HCT116 (cell line): ENCODE results near the gene BTBD3. TPM values are rescaled to one million over a fixed set of nuclear protein-coding genes. Genes with fewer than 3 reads are reported as not detected.

Experiments used
- ATAC-seq: fragments of 200-7000 bp; cut with Tn5 transposase; 2 replicates; pipeline ENCODE4 v1.9.1; 2020; ENCODE audit warnings: mild to moderate bottlenecking, moderate library complexity
- BruUV-seq: library from RNA; stranded (reverse); fragments of 400-500 nt; replicated peaks from 2 replicates; lab custom pipeline; 2021; lab: Mats Ljungman, UMichigan
- CTCF ChIA-PET: fragments of 300-600 bp; sonication (Branson Sonifier 250); formaldehyde crosslinking; loops from one replicate; lab custom pipeline; 2021; ENCODE audit warnings: antibody characterized with exemption; lab: Charles Lee
- POLR2A ChIA-PET: fragments of 300-600, 350-600 bp; sonication (Branson Sonifier 250); formaldehyde crosslinking; loops from one replicate; lab custom pipeline; 2021; ENCODE audit warnings: antibody characterized with exemption; lab: Charles Lee
- RAD21 ChIA-PET, 2 experiments: fragments of 300-600 bp; sonication (Branson Sonifier 250); formaldehyde crosslinking; loops; one replicate each; lab custom pipeline; 2023; ENCODE audit warnings: low total read pairs in 2 of 2; ENCODE audit not compliant: uncharacterized antibody in 2 of 2, unreplicated experiment in 2 of 2, low non-redundant PET in 1 of 2; lab: Charles Lee
- DNase-seq: peaks from one replicate; pipeline ENCODE4 v3.0.0-alpha.2; 2010; ENCODE audit warnings: low read depth, low spot score
- H2AFZ ChIP-seq: fragments of 200-600 bp; shearing (Covaris generic), sonication (generic); 2 replicates; pipeline ENCODE4 v1.6.1; 2017; ENCODE audit warnings: low read depth, mixed run types, mixed read lengths, antibody characterized with exemption, low read length; ENCODE audit not compliant: poor library complexity, severe bottlenecking
- H3K27ac ChIP-seq: 2 replicates; pipeline ENCODE4 v1.5.1; 2012; ENCODE audit warnings: low read depth, low read length
- H3K27me3 ChIP-seq: fragments of 200-600 bp; sonication (generic); 2 replicates; pipeline ENCODE4 v1.6.1; 2016; ENCODE audit warnings: mixed run types, low read length, mixed read lengths; ENCODE audit not compliant: insufficient read depth
- H3K36me3 ChIP-seq, 2 experiments: fragments of 200-500 bp in 1 of 2; fragments of 200-600 bp in 1 of 2; sonication (Bioruptor generic) in 1 of 2; sonication (generic) in 1 of 2; 2 replicates each; pipeline versions ENCODE4 v1.5.1 to v1.6.1; 2014 to 2016; ENCODE audit warnings: low read length in 2 of 2, inconsistent platforms in 1 of 2, mixed read lengths in 1 of 2, mixed run types in 1 of 2; ENCODE audit not compliant: insufficient read depth in 2 of 2, control insufficient read depth in 1 of 2
- H3K4me1 ChIP-seq, 2 experiments: fragments of 200-600 bp in 1 of 2; sonication (generic) in 1 of 2; 2 replicates each; pipeline versions ENCODE4 v1.5.1 to v1.6.1; 2012 to 2017; ENCODE audit warnings: low read length in 2 of 2, inconsistent platforms in 1 of 2, mild to moderate bottlenecking in 1 of 2, mixed read lengths in 1 of 2, mixed run types in 1 of 2, moderate library complexity in 1 of 2; ENCODE audit not compliant: insufficient read depth in 2 of 2, control insufficient read depth in 1 of 2
- H3K4me2 ChIP-seq: fragments of 200-600 bp; sonication (generic); 2 replicates; pipeline ENCODE4 v1.6.1; 2017; ENCODE audit warnings: mixed run types, low read length, mixed read lengths
- H3K4me3 ChIP-seq, 2 experiments: fragments of 200-600 bp in 1 of 2; sonication (generic) in 1 of 2; replicated peaks in 1 of 2; 2 replicates each; pipeline ENCODE4 v1.5.1; 2011 to 2016; ENCODE audit warnings: low read length in 2 of 2, control low read depth in 1 of 2, low read depth in 1 of 2, mild to moderate bottlenecking in 1 of 2, mixed read lengths in 1 of 2, mixed run types in 1 of 2
- H3K79me2 ChIP-seq: fragments of 200-600 bp; sonication (generic); 2 replicates; pipeline ENCODE4 v1.6.1; 2017; ENCODE audit warnings: mild to moderate bottlenecking, mixed run types, low read length, moderate library complexity, mixed read lengths; ENCODE audit not compliant: insufficient read depth
- H3K9ac ChIP-seq: fragments of 200-600 bp; sonication (generic); 2 replicates; pipeline ENCODE4 v1.6.1; 2016; ENCODE audit warnings: low read length, mixed read lengths
- H3K9me2 ChIP-seq: fragments of 200-600 bp; sonication (generic), shearing (Covaris generic); 2 replicates; pipeline ENCODE4 v1.6.1; 2017; ENCODE audit warnings: mixed run types, mild to moderate bottlenecking, moderate library complexity; ENCODE audit not compliant: insufficient read depth
- H3K9me3 ChIP-seq, 2 experiments: fragments of 200-500 bp in 1 of 2; fragments of 200-600 bp in 1 of 2; sonication (Bioruptor generic) in 1 of 2; sonication (generic) in 1 of 2; 2 replicates each; pipeline ENCODE4 v1.6.1; 2014 to 2017; ENCODE audit warnings: low read length in 2 of 2, mixed read lengths in 2 of 2, inconsistent platforms in 1 of 2, low read depth in 1 of 2, mild to moderate bottlenecking in 1 of 2, mixed run types in 1 of 2, moderate library complexity in 1 of 2; ENCODE audit not compliant: control insufficient read depth in 1 of 2, insufficient read depth in 1 of 2
- H4K20me1 ChIP-seq: fragments of 200-600 bp; sonication (generic), shearing (Covaris generic); 2 replicates; pipeline ENCODE4 v1.6.1; 2017; ENCODE audit warnings: mixed run types, mild to moderate bottlenecking, moderate library complexity; ENCODE audit not compliant: insufficient read depth
- ATF3 ChIP-seq: IDR thresholded peaks from 2 replicates; pipeline ENCODE4 v1.6.1; 2012
- CEBPB ChIP-seq: IDR thresholded peaks from 2 replicates; pipeline ENCODE4 v1.6.1; 2012; ENCODE audit warnings: low read depth
- CTCF ChIP-seq, 3 experiments: fragments of 200-600 bp in 1 of 3; sonication (generic) in 1 of 3; IDR thresholded peaks in 2 of 3; conservative IDR thresholded peaks in 1 of 3; 2 replicates each; pipeline ENCODE4 v1.5.1; 2012 to 2017; ENCODE audit warnings: low read depth in 2 of 3, low read length in 2 of 3, antibody characterized with exemption in 1 of 3, borderline replicate concordance in 1 of 3, control low read depth in 1 of 3, mild to moderate bottlenecking in 1 of 3, mixed read lengths in 1 of 3, mixed run types in 1 of 3, moderate library complexity in 1 of 3; ENCODE audit not compliant: insufficient read depth in 1 of 3
- ELF1 ChIP-seq: IDR thresholded peaks from 2 replicates; pipeline ENCODE4 v1.6.1; 2012; ENCODE audit warnings: low read depth, borderline replicate concordance
- RAD21 ChIP-seq: IDR thresholded peaks from 2 replicates; pipeline ENCODE4 v1.6.1; 2012; ENCODE audit warnings: low read depth, mild to moderate bottlenecking
- SIN3A ChIP-seq: IDR thresholded peaks from 2 replicates; pipeline ENCODE4 v1.6.1; 2012; ENCODE audit warnings: low read depth
- ZBTB33 ChIP-seq: IDR thresholded peaks from 2 replicates; pipeline ENCODE4 v1.6.1; 2011; ENCODE audit warnings: mild to moderate bottlenecking, low read length, moderate library complexity; ENCODE audit not compliant: insufficient replicate concordance; ENCODE audit errors: extremely low read depth
- ZNF274 ChIP-seq: fragments of 200-500 bp; sonication (Bioruptor generic); IDR thresholded peaks from 2 replicates; pipeline ENCODE4 v1.6.1; 2014; ENCODE audit warnings: mild to moderate bottlenecking, low read depth, low read length, inconsistent platforms
- intact Hi-C: fragments of 100-400 bp; cut with micrococcal nuclease; formaldehyde crosslinking; loops from 2 replicates; pipeline ENCODE4 v1.10.0; 2022
- total RNA-seq: library from RNA; stranded (reverse); gene quantifications from one replicate; pipeline ENCODE4 v1.2.1, GENCODE V29; 2021; ENCODE audit not compliant: unreplicated experiment

BTBD3 gene
- total RNA-seq, 1 experiment from 2014 or later: 20.2 TPM

- BruUV-seq: no TSS peak
- no peak overlapping the region for H3K9ac ChIP-seq
- ChIA-PET RAD21 (no interaction called here), CTCF (interaction anchor here (0.6 to 1.4 kb wide), 7 partner anchors 8 to 158 kb away, joined by 3 to 5 read pairs (median 4); no protein-coding TSS in a partner anchor), POLR2A (no interaction called here)
- intact Hi-C loops: no loop called here
- no peaks in the 10 kb centered on the region for H3K36me3 ChIP-seq
- no peak overlapping the region for H3K27ac ChIP-seq
- no peaks in the 10 kb centered on the region for H3K9me3 ChIP-seq
- H2AFZ ChIP-seq: no peak overlapping the region
- H4K20me1 ChIP-seq: no peaks in the 10 kb centered on the region
- no peak for DNase-seq
- peak; percentile 28; the same call in 1 of the 2 replicates for TF ChIP-seq RAD21
- TF ChIP-seq CEBPB: no peak
- TF ChIP-seq CTCF (IDR thresholded peaks at IDR 0.05 in 2 of 3, conservative IDR thresholded peaks at IDR 0.05 in 1 of 3; ENCODE audit: borderline replicate concordance in 1 of 3, insufficient read depth in 1 of 3, low read depth in 2 of 3, low read length in 2 of 3): peak; percentile 10 to 62 (median 60); a peak in 4 of 6 replicates
- TF ChIP-seq, all 23 proteins: peak for 2
- H3K27me3 ChIP-seq: no peaks in the 10 kb centered on the region
- H3K4me3 ChIP-seq: no peak overlapping the region
- H3K4me2 ChIP-seq: no peak overlapping the region
- H3K79me2 ChIP-seq: peaks cover 66% of the 10 kb centered on the region
- peak; percentile 75 for ATAC-seq
- H3K4me1 ChIP-seq: peaks cover 0 to 7% of the 10 kb centered on the region in 2 experiments; a peak in 1 of 4 replicates
- H3K9me2 ChIP-seq: no peaks in the 10 kb centered on the region; the same call in 1 of the 2 replicates
Measured at GRCh38 chr20:11912013-11912658, 5.6 kb upstream of the BTBD3 start.

GRCh38 chr20:11912659-11913415 lies 4.9 kb upstream of the BTBD3 start:
- RAD21 ChIA-PET: no interaction called here
- Histone ChIP-seq H4K20me1 (no peaks in the 10 kb centered on the region), H3K4me1 (peaks cover 0 to under 1% of the 10 kb centered on the region in 2 experiments; a peak in 1 of 4 replicates), H3K27me3 (no peaks in the 10 kb centered on the region), H3K4me3 (no peak overlapping the region), H3K27ac (no peak overlapping the region), H2AFZ (no peak overlapping the region), H3K79me2 (peaks cover 59% of the 10 kb centered on the region), H3K36me3 (no peaks in the 10 kb centered on the region), H3K9ac (no peak overlapping the region), H3K4me2 (no peak overlapping the region), H3K9me3 (no peaks in the 10 kb centered on the region), H3K9me2 (no peaks in the 10 kb centered on the region; the same call in 1 of the 2 replicates)
- no peak for ATAC-seq
- CTCF ChIA-PET: interaction anchor here (0.6 to 1.4 kb wide), 7 partner anchors 9 to 158 kb away, joined by 3 to 5 read pairs (median 4); no protein-coding TSS in a partner anchor
- BruUV-seq: no TSS peak
- intact Hi-C loops: no loop called here
- no peak for DNase-seq
- POLR2A ChIA-PET: no interaction called here
- TF ChIP-seq ZNF274 (no peak), SIN3A (no peak), ATF3 (no peak), ELF1 (no peak), CTCF (IDR thresholded peaks at IDR 0.05 in 2 of 3, conservative IDR thresholded peaks at IDR 0.05 in 1 of 3; ENCODE audit: borderline replicate concordance in 1 of 3, insufficient read depth in 1 of 3, low read depth in 2 of 3, low read length in 2 of 3) (no peak), ZBTB33 (no peak)
